Loucy (cell line): Measurements from ENCODE around the gene MCF2L2.

Experiments
- H2AFZ ChIP-seq: fragments of 200-600 bp; sonication (generic); 2 replicates; pipeline ENCODE4 v1.6.0; 2016; ENCODE audit warnings: antibody characterized with exemption, mild to moderate bottlenecking, low read length, moderate library complexity
- H3F3A ChIP-seq: fragments of 200-600 bp; 2 replicates; pipeline ENCODE4 v1.6.0; 2016; ENCODE audit warnings: antibody characterized with exemption, low read depth, mild to moderate bottlenecking
- H3K27me3 ChIP-seq: fragments of 200-600 bp; sonication (generic); 2 replicates; pipeline ENCODE4 v1.6.1; 2014; ENCODE audit warnings: low read length, mild to moderate bottlenecking; ENCODE audit not compliant: insufficient read depth, poor library complexity, severe bottlenecking
- H3K36me3 ChIP-seq: fragments of 200-600 bp; sonication (generic); 2 replicates; pipeline ENCODE4 v1.6.1; 2016; ENCODE audit warnings: low read length; ENCODE audit not compliant: insufficient read depth
- H3K4me1 ChIP-seq: fragments of 200-600 bp; sonication (generic); 2 replicates; pipeline ENCODE4 v1.5.1; 2014; ENCODE audit warnings: low read length, mild to moderate bottlenecking; ENCODE audit not compliant: insufficient read depth, poor library complexity, severe bottlenecking
- H3K4me2 ChIP-seq: fragments of 200-600 bp; sonication (generic); 2 replicates; pipeline ENCODE4 v1.6.0; 2014; ENCODE audit warnings: antibody characterized with exemption, low read length, low read depth, mild to moderate bottlenecking; ENCODE audit not compliant: poor library complexity, severe bottlenecking
- H3K4me3 ChIP-seq: fragments of 200-600 bp; sonication (generic); 2 replicates; pipeline ENCODE4 v1.5.1; 2014; ENCODE audit warnings: low read length, mild to moderate bottlenecking, mixed read lengths; ENCODE audit not compliant: poor library complexity, severe bottlenecking
- H3K79me2 ChIP-seq: fragments of 200-600 bp; sonication (generic); 2 replicates; pipeline ENCODE4 v1.6.1; 2014; ENCODE audit warnings: low read length; ENCODE audit not compliant: insufficient read depth
- H3K9ac ChIP-seq: fragments of 200-600 bp; sonication (generic); 2 replicates; pipeline ENCODE4 v1.6.0; 2014; ENCODE audit warnings: mild to moderate bottlenecking, low read depth, low read length, moderate library complexity; ENCODE audit not compliant: poor library complexity, severe bottlenecking
- H3K9me2 ChIP-seq: fragments of 200-600 bp; sonication (generic); replicated peaks from 2 replicates; pipeline ENCODE4 v1.6.1; 2016; ENCODE audit warnings: low read depth, low read length, mixed read lengths
- H3K9me3 ChIP-seq: fragments of 200-600 bp; sonication (generic); 2 replicates; pipeline ENCODE4 v1.6.1; 2014; ENCODE audit warnings: mild to moderate bottlenecking, antibody characterized with exemption, low read length, low read depth; ENCODE audit not compliant: insufficient read depth
- H4K20me1 ChIP-seq: fragments of 200-600 bp; sonication (generic); 2 replicates; pipeline ENCODE4 v1.6.0; 2014; ENCODE audit warnings: antibody characterized with exemption, low read length, mild to moderate bottlenecking; ENCODE audit not compliant: insufficient read depth, poor library complexity, severe bottlenecking
- EZH2phosphoT487 ChIP-seq: fragments of 200-600 bp; IDR thresholded peaks from 2 replicates; pipeline ENCODE4 v1.6.1; 2018; ENCODE audit warnings: antibody characterized with exemption, mild to moderate bottlenecking, moderate library complexity, borderline replicate concordance
- TF ChIP-seq, protein P1 (sequence below): fragments of 200-600 bp; sonication (generic); conservative IDR thresholded peaks from 2 replicates; pipeline ENCODE4 v1.5.1; 2014; ENCODE audit warnings: mild to moderate bottlenecking, antibody characterized with exemption, low read length

MCF2L2 gene

DNA sequence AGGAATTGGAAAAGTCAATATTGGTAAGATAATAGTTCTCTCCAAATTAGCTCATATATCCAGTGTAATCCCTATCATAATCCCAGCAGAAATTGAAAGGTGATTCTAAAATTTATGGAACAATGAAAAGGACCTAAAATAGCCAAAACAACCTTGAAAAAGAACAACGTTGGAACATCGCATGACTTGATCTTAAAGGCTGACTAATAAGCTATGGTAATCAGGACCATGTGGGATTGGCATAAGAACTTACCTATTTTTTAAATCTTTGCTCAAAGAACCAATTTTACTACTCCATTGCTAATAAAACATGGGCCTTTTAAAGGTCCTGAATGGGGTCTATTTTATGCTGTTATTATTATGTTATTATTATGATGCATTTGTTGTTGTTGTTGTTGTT lies 134.5 kb downstream of the MCF2L2 start:
- Histone ChIP-seq H3K4me1 (no peaks in the 10 kb centered on the region), H2AFZ (no peak overlapping the region), H4K20me1 (no peaks in the 10 kb centered on the region), H3F3A (no peaks in the 10 kb centered on the region), H3K4me2 (no peak overlapping the region), H3K79me2 (no peaks in the 10 kb centered on the region), H3K36me3 (no peaks in the 10 kb centered on the region), H3K9ac (no peak overlapping the region), H3K9me2 (no peaks in the 10 kb centered on the region), H3K4me3 (no peak overlapping the region), H3K9me3 (no peaks in the 10 kb centered on the region), H3K27me3 (no peaks in the 10 kb centered on the region)
- TF ChIP-seq EZH2phosphoT487 = no peak
- TF ChIP-seq, protein P1, sequence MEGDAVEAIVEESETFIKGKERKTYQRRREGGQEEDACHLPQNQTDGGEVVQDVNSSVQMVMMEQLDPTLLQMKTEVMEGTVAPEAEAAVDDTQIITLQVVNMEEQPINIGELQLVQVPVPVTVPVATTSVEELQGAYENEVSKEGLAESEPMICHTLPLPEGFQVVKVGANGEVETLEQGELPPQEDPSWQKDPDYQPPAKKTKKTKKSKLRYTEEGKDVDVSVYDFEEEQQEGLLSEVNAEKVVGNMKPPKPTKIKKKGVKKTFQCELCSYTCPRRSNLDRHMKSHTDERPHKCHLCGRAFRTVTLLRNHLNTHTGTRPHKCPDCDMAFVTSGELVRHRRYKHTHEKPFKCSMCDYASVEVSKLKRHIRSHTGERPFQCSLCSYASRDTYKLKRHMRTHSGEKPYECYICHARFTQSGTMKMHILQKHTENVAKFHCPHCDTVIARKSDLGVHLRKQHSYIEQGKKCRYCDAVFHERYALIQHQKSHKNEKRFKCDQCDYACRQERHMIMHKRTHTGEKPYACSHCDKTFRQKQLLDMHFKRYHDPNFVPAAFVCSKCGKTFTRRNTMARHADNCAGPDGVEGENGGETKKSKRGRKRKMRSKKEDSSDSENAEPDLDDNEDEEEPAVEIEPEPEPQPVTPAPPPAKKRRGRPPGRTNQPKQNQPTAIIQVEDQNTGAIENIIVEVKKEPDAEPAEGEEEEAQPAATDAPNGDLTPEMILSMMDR = no peak

DNA sequence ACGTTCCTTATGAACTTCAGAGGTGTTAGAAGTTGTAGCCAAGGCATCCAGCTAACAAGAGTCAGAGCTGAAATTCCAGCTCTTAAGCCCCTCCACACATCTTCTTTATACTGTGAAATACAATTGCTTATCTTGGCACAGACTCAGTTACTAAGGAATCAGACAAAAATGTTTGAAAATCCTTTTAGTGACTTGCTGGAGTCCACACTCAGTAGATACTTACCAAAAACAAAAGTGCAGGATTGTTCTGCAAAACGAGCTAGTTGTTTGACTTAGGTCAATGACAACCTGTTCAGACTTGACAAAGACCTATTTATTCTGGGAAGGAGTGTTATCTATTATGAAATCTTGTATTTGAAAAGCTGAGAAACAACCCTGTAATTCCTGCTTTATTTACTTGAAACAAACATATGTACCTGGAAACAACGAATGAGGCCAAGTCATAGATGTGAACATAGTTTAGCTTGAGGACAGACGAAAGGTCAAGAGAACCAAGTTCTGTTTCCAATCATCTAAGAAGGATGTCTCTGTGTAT lies 136.9 kb downstream of the MCF2L2 start:
- H3K79me2 ChIP-seq = no peaks in the 10 kb centered on the region
- H4K20me1 ChIP-seq = no peaks in the 10 kb centered on the region
- H3K4me3 ChIP-seq = no peak overlapping the region
- TF ChIP-seq, protein P1 = no peak
- no peak for TF ChIP-seq EZH2phosphoT487
- H3K9me3 ChIP-seq = no peaks in the 10 kb centered on the region
- no peaks in the 10 kb centered on the region for H3F3A ChIP-seq
- H3K27me3 ChIP-seq = no peaks in the 10 kb centered on the region
- H3K9ac ChIP-seq = no peak overlapping the region
- no peak overlapping the region for H3K4me2 ChIP-seq
- H3K4me1 ChIP-seq = no peaks in the 10 kb centered on the region
- no peaks in the 10 kb centered on the region for H3K9me2 ChIP-seq
- no peaks in the 10 kb centered on the region for H3K36me3 ChIP-seq
- H2AFZ ChIP-seq = no peak overlapping the region

DNA sequence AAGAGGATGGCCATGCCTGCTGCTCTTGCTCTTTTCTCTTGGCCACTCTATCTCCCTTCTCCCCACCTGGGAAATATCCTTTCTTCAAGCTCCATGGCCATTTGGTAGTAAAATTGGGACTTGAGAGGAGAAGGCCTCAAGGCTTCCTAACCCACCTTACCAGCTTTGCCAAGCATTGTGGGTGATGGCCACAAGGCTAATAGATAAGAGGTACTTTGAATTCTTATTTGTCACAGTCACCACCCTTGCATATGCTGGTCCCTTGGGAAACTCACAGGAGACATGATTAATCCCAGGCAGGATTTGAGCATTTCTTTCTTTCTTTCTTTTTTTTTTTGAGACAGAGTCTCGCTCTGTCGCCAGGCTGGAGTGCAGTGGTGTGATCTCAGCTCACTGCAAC lies 138.2 kb downstream of the MCF2L2 start:
- Histone ChIP-seq H3K9ac (no peak overlapping the region), H3K36me3 (no peaks in the 10 kb centered on the region), H3K4me2 (no peak overlapping the region), H4K20me1 (no peaks in the 10 kb centered on the region), H3K9me3 (no peaks in the 10 kb centered on the region), H3F3A (no peaks in the 10 kb centered on the region), H3K4me1 (peaks cover 12% of the 10 kb centered on the region), H3K79me2 (no peaks in the 10 kb centered on the region), H3K27me3 (no peaks in the 10 kb centered on the region), H3K9me2 (no peaks in the 10 kb centered on the region), H3K4me3 (no peak overlapping the region), H2AFZ (no peak overlapping the region)
- TF ChIP-seq EZH2phosphoT487 = no peak
- TF ChIP-seq, protein P1 = no peak
